Naive B cell (primary cell): ENCODE data around the gene CSTB. TPM values are rescaled to one million over a fixed set of nuclear protein-coding genes. Genes with fewer than 3 reads are reported as not detected.

Experiments used
- ATAC-seq, 2 donors: fragments of 150-1000 bp; cut with Tn5 transposase; 2 replicates each; pipeline ENCODE4 v1.10.0; 2021; ENCODE audit warnings: low read depth in 2 of 2, mild to moderate bottlenecking in 2 of 2, moderate library complexity in 2 of 2
- DNase-seq: peaks from one replicate; pipeline ENCODE4 v3.0.0; 2022
- H3K27ac Mint-ChIP-seq, 6 donors: one replicate each; pipeline ENCODE4 v1.8.0; 2020 to 2022; ENCODE audit warnings: mild to moderate bottlenecking in 6 of 6, mixed read lengths in 6 of 6, moderate library complexity in 5 of 6, inconsistent platforms in 2 of 6
- H3K27me3 Mint-ChIP-seq, 3 donors: one replicate each; pipeline ENCODE4 v1.8.0; 2021 to 2022; ENCODE audit warnings: mixed read lengths in 3 of 3, mild to moderate bottlenecking in 1 of 3
- H3K36me3 Mint-ChIP-seq, 2 donors: one replicate each; pipeline ENCODE4 v1.8.0; 2020 to 2022; ENCODE audit warnings: mixed read lengths in 2 of 2, inconsistent platforms in 1 of 2, mild to moderate bottlenecking in 1 of 2
- H3K4me1 Mint-ChIP-seq, 3 donors: one replicate each; pipeline ENCODE4 v1.8.0; 2020 to 2022; ENCODE audit warnings: mixed read lengths in 3 of 3, inconsistent platforms in 1 of 3, mild to moderate bottlenecking in 1 of 3, moderate library complexity in 1 of 3
- H3K4me3 Mint-ChIP-seq, 8 donors: one replicate each; pipeline ENCODE4 v1.8.0; 2020 to 2022; ENCODE audit warnings: mild to moderate bottlenecking in 8 of 8, mixed read lengths in 8 of 8, moderate library complexity in 8 of 8, inconsistent platforms in 2 of 8
- H3K9me3 Mint-ChIP-seq, 7 donors: one replicate each; pipeline ENCODE4 v1.8.0; 2020 to 2022; ENCODE audit warnings: mixed read lengths in 7 of 7, mild to moderate bottlenecking in 5 of 7, inconsistent platforms in 2 of 7, moderate library complexity in 1 of 7
- polyA plus RNA-seq, 6 donors: library from polyadenylated mRNA; unstranded; fragments of 300-500 nt; fragmentation: Illumina TruSeq; gene quantifications; one replicate each; pipeline ENCODE4 v1.2.3, GENCODE V29; 2021; ENCODE audit warnings: low read depth in 6 of 6

Gene CSTB
- polyA plus RNA-seq, 6 donors from 2014 or later = 25.1 to 75.7 (median 39.2) TPM

DNA sequence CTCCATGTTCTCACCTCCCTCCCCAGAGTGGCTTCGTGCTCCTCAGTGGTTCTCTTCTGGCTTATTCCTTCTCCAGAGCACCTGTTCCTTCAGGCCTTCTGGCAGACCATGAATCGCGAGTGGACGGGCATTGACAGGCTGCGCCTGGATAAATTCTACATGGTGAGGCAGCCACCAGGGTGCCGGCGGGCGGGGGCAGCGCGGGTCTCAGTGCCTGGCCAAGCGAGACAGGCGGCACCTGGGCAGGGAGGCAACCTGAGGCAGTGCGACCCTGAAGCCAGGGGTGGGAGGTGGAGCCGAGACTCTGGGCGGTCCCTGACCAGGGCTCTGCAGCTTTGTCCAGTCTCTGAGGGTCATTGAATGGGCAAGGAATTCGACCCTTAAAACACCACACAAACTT, 17.1 kb upstream of the CSTB start:
- Mint-ChIP-seq H3K4me1 (peaks cover 23 to 30% (median 28%) of the 10 kb centered on the region in 3 donors), H3K9me3 (no peaks in the 10 kb centered on the region), H3K36me3 (peaks cover 7 to 13% of the 10 kb centered on the region in 2 donors), H3K27me3 (no peaks in the 10 kb centered on the region), H3K27ac (no peak overlapping the region), H3K4me3 (peak overlapping the region in 1 of 8 donors; percentile 50)
- DNase-seq (no peak), ATAC-seq (no peak)

DNA sequence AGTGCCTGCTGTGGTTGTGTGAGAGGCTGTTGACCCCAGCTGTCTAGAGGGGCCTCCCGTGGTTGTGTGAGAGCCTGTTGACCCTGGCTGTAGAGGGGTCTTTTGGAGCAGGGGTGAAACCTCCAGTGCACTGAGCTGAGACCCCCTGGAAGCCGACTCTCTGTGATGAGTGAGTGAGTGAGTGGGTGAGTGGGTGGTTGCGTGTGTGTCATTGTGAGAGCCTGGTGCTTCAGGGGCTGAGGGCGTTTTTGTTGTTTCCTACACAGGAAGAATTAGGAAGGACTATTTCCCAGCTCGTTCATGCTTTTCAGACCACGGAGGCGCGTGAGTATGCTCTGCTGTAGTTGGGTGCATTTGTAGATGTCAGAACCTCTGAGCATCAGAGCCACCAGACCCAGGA, 16.3 kb upstream of the CSTB start:
- Mint-ChIP-seq H3K9me3 (no peaks in the 10 kb centered on the region), H3K27ac (no peak overlapping the region), H3K36me3 (peaks cover 7 to 8% of the 10 kb centered on the region in 2 donors), H3K4me3 (peak overlapping the region in 3 of 8 donors; percentile 5 to 85 (median 44)), H3K27me3 (no peaks in the 10 kb centered on the region), H3K4me1 (peaks cover 23 to 31% (median 28%) of the 10 kb centered on the region in 3 donors)
- no peak for DNase-seq
- no peak for ATAC-seq

DNA sequence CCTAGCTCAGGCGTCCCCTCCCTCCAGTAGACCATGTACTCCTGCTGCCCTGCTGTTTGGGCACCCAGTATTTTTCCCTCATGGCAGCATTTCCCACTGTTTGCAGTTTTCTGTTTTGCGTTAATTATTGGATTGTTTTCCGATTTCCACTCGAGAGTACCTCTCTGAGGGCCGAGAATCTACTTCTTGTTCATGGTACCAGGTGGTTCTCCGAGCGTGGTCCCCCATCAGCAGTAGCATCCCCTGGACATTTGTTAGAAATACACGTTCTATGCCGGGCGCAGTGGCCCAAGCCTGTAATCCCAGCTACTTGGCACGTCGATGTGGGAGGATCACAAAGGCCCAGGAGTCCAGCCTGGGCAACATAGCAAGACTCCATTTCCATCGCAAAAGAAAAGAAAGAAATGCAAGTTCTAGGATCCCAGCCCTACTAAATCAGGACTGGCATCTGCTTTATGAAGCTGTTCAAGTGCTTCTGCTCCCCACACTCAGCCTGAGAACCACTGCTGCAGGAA, 14.0 kb upstream of the CSTB start:
- DNase-seq = no peak
- Mint-ChIP-seq H3K4me3 (peak overlapping the region; percentile 90 to 96 (median 92)), H3K4me1 (peaks cover 21 to 31% (median 25%) of the 10 kb centered on the region in 3 donors), H3K27me3 (no peaks in the 10 kb centered on the region), H3K27ac (peak overlapping the region; percentile 58 to 95 (median 91)), H3K9me3 (no peaks in the 10 kb centered on the region), H3K36me3 (peaks cover 7 to 8% of the 10 kb centered on the region in 2 donors)
- ATAC-seq = no peak

DNA sequence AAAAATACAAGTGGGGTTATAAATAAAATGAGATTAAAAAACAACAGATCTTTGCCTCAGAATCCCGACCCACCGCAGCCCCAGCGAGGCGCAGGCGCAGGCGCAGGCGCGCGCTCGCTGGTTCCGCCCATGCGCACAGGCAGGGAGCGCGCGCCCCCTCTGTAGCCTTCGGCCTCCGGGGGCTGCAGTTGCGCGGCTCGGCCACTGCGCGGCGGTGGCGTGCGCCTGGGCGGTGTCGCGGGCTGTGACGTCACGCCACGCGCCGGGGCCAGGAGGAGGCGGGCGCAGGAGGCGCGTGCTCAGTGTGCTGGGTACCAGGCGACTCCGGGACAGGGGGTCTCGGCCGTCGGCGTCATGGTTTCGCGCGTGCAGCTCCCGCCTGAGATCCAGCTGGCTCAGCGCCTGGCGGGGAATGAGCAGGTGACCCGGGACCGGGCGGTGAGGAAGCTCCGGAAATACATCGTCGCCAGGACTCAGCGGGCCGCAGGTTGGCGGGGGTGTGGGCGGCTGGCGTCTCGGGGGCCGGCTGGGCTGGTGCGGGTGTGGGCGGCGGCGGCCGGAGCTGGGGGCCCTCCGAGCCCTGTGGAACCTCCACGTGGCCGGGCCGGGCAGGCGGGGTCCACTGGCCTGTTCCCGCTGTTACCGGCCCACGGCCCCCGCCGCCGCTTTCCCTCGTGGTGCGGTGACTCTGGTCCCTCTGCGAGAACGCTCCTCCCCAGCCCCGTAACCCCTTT, 13.3 kb upstream of the CSTB start, which contains the start of gene RRP1:
TSS of gene RRP1 (plus strand) at position 302 of the 734 bp plus-strand sequence. CDS start at position 355, 53 bp downstream.
- DNase-seq (peak; percentile 97), ATAC-seq (peak; percentile 85 to 93)
- H3K27me3 Mint-ChIP-seq = no peaks in the 10 kb centered on the region
- peaks cover 19 to 31% (median 22%) of the 10 kb centered on the region in 3 donors for H3K4me1 Mint-ChIP-seq
- H3K4me3 Mint-ChIP-seq = peak within 1 kb of the TSS; percentile 90 to 96 (median 92)
- peak within 1 kb of the TSS; percentile 87 to 98 (median 95) for H3K27ac Mint-ChIP-seq
- no peaks in the 10 kb centered on the region for H3K9me3 Mint-ChIP-seq
- H3K36me3 Mint-ChIP-seq = peaks cover 7 to 8% of the 10 kb centered on the region in 2 donors

DNA sequence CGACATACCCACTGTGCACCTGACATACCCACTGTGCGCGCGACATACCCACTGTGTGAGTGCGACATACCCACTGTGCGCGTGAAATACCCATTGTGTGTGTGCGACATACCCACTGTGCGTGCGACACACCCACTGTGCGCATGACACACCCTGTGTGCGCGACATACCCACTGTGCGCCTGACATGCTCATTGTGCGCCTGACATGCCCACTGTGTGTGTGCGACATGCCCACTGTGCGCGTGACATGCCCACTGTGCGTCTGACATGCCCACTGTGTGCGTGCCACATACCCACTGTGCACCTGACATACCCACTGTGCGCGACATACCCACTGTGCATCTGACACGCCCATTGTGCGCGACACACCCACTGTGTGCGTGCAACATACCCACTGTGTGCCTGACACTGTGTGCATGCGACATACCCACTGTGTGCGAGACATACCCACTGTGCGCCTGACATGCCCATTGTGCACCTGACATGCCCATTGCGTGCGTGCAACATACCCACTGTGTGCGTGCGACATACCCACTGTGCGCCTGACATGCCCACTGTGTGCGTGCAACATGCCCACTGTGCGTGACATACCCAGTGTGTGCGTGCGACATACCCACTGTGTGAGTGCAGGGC, 10.8 kb upstream of the CSTB start:
- H3K4me3 Mint-ChIP-seq = peak overlapping the region in 2 of 8 donors; percentile 6 to 82
- no peaks in the 10 kb centered on the region for H3K9me3 Mint-ChIP-seq
- no peak for DNase-seq
- no peak overlapping the region for H3K27ac Mint-ChIP-seq
- H3K36me3 Mint-ChIP-seq = peaks cover 1 to 3% of the 10 kb centered on the region in 2 donors
- peaks cover 14 to 24% (median 16%) of the 10 kb centered on the region in 3 donors for H3K4me1 Mint-ChIP-seq
- ATAC-seq = no peak
- no peaks in the 10 kb centered on the region for H3K27me3 Mint-ChIP-seq

DNA sequence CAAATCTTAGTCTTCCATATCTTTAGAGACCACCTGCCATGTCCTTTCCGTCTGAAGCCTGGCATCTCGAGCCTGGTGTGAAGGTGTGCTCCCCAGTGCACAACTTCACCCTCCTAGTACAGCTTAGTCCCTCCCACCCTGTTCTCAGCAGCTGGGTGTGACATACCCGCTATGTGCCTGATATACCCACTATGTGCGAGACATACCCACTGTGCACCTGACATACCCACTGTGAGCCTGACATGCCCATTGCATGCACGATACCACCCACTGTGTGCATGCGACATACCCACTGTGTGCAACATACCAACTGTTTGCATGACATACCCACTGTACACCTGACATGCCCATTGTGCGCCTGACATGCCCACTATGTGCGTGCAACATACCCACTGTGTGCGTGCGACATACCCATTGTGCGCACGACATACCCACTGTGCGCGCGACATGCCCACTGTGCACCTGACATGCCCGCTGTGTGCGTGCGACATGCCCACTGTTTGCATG, 10.2 kb upstream of the CSTB start:
- Mint-ChIP-seq H3K27me3 (no peaks in the 10 kb centered on the region), H3K36me3 (no peaks in the 10 kb centered on the region), H3K4me1 (peaks cover 13 to 23% (median 14%) of the 10 kb centered on the region in 3 donors), H3K9me3 (no peaks in the 10 kb centered on the region), H3K27ac (peak overlapping the region in 1 of 6 donors; percentile 15), H3K4me3 (peak overlapping the region in 3 of 8 donors; percentile 6 to 82 (median 23))
- DNase-seq (no peak), ATAC-seq (no peak)

DNA sequence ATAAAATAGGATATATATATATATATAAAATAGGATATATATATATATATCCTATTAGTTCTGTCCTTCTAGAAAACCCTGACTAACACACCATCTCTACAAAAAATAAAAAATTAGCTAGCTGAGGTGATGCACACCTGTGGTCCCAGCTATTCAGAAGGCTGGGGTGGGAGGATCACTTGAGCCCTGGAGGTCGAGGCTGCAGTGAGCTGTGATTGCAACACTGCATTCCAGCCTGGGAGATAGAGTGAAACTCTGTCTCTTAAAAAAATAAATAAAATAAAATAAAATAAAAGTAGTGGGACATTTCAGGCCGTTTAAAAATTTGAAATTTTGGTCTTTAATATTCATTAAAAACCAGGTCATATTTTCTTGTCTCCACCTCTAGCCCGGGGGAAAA, 9.0 kb upstream of the CSTB start:
- Mint-ChIP-seq H3K27ac (no peak overlapping the region), H3K9me3 (no peaks in the 10 kb centered on the region)
- no peak for ATAC-seq

DNA sequence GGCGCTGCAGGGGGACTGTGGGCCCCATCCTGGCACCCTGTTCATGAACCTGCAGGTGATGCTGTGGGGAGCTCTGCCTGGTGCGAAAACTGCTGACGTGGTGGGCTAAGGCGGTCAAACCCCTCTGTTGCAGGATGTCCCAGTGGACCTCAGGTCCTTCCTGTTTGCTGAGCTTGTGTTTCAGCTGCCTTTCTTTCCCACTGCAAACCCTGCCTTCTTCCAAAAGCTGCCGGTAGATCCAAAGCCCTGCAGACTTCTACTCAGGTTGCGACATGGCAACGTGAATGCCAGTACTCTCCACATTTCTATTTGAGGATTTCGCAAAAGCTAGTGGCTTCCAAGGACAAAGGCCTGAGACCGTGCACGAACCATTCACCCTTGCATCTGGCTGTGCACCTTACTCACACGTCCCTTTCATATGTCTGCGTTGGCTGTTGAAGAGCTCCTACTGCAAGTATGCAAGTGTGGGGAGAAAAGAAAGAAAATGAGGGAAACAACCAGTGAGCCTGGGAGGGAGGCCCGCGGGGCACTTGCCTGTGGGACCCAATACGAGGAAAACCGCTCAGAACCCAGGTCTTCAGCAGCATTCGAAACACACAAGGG, 7.1 kb upstream of the CSTB start:
- Mint-ChIP-seq H3K4me1 (peaks cover 6 to 9% (median 8%) of the 10 kb centered on the region in 3 donors), H3K27ac (no peak overlapping the region), H3K9me3 (no peaks in the 10 kb centered on the region), H3K27me3 (no peaks in the 10 kb centered on the region), H3K4me3 (peak overlapping the region in 1 of 8 donors; percentile 21), H3K36me3 (no peaks in the 10 kb centered on the region)
- DNase-seq (no peak), ATAC-seq (no peak)

More for the DNA sequence above, 9.0 kb upstream of the CSTB start:
- H3K4me1 Mint-ChIP-seq = peaks cover 4 to 12% (median 4%) of the 10 kb centered on the region in 3 donors
- no peak for DNase-seq
- peak overlapping the region in 1 of 8 donors; percentile 49 for H3K4me3 Mint-ChIP-seq
- no peaks in the 10 kb centered on the region for H3K27me3 Mint-ChIP-seq
- H3K36me3 Mint-ChIP-seq = no peaks in the 10 kb centered on the region

DNA sequence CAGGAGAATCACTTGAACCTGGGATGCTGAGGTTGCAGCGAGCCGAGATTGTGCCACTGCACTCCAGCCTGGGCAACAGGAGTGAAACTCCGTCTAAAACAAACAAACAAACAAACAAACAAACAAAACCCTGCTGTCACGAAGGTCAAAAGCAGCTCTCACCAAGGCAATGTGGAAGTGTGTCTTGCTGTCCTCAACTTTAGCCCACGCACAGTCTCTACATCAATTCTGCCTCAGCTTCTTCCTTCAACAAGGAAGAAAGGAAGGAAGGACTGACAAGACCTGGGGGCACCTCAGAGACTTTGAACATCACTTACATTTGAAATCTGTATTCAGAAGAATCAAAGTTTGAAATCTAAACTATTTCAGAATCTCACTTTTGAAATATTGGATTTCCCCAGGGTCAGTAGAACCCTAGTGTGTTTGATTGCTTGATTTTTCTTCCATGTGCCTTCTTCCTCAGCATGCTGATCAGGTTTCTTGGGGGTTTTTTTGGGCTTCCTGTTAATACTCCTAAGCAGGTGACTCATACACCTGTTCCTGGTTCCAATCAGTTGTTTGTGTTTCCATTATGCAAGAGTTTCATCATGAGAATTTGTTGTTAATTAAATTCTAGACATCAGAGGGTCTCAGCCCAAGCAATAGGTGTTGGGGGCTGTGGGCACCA, 6.5 kb upstream of the CSTB start:
- Mint-ChIP-seq H3K4me3 (no peak overlapping the region), H3K36me3 (no peaks in the 10 kb centered on the region), H3K27ac (peak overlapping the region in 1 of 6 donors; percentile 43), H3K4me1 (peaks cover 6 to 10% (median 10%) of the 10 kb centered on the region in 3 donors), H3K27me3 (no peaks in the 10 kb centered on the region), H3K9me3 (no peaks in the 10 kb centered on the region)
- DNase-seq (no peak), ATAC-seq (no peak)

DNA sequence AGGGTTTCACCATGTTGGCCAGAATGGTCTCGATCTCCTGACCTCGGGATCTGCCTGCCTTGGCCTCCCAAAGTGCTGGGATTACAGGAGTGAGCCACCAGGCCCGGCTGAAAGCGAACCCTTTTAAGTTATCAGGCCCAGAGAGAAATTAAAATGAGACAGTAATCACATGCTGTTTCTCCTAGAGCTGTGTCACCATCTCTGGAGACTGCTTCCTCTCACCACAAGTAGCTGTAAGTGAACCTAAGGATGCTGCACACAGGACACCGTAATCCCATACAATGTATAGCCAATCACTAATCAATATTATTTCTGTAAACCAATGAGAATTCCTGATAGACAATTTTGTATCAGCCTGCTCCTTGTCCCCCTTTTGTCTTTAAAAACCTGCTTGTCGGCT, 5.7 kb upstream of the CSTB start:
- Mint-ChIP-seq H3K9me3 (no peaks in the 10 kb centered on the region), H3K27me3 (no peaks in the 10 kb centered on the region), H3K4me1 (peaks cover 6 to 12% (median 10%) of the 10 kb centered on the region in 3 donors), H3K4me3 (no peak overlapping the region), H3K36me3 (no peaks in the 10 kb centered on the region), H3K27ac (no peak overlapping the region)
- DNase-seq = no peak
- no peak for ATAC-seq

DNA sequence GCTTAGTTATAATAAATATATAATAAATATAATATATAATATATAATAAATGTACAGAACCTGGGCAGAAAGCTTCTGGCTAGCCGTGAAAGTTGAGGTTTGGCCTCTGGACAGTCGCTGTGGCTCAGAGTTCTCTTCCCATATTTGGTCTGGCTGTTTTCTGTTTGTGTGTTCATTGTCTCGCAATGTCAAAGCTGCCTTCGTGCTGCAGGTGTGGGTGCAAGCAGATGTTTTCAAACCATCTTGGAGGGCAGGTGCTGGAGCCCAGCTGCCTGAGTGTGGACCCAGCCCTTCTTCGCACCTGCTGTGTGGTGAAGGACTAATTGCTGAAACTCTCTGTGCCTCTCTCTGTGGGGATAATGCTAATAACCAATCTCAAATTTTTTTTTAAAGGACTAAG, 3.6 kb upstream of the CSTB start:
- Mint-ChIP-seq H3K27ac (no peak overlapping the region), H3K27me3 (no peaks in the 10 kb centered on the region), H3K9me3 (no peaks in the 10 kb centered on the region), H3K36me3 (no peaks in the 10 kb centered on the region), H3K4me1 (peaks cover 13 to 24% (median 21%) of the 10 kb centered on the region in 3 donors), H3K4me3 (peak overlapping the region in 1 of 8 donors; percentile 80)
- no peak for DNase-seq
- ATAC-seq = no peak

DNA sequence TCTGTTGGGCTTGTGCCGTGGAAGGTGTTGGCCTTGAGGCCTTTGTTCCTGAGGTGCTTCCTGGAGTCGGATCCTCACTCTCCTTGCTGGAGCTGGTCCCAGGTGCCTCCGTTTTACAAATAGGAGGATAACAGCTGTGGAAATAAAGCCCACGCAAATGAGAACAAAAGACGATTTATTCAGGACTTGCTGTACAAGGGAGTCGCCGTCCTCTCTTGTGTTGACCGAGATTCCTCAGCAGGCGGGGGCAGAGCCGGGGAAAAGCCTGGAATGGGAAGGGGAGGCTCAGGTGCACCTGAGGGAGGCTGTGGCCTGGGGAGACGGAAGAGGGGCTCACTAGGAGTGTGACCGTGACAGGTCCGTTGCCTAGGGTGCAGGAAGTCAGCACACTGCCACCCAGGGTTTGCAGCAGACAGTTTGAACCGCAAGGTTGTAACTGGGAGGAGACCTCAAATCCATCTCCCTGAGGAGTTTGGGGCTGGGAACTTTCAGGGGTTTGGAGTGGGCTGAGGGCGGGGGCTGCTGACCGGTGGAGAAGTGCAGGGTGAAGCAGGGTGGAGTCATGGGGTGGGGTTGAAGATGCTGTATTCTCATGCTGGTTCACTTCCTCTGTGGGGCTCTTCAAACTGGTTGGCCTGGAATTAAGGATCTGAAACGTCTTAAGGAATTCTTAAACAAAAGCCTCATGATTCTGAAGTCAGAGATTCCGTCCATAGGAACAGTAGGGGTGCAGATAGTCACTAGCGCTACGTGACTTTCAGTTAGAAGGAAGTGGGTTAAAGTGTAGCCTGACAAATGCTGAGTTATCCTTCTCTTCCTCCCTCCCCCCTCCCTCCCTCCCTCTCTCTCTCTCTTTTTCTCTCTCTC, 2.6 kb upstream of the CSTB start:
- DNase-seq (no peak), ATAC-seq (no peak)
- peaks cover under 1 to 6% of the 10 kb centered on the region in 2 donors for H3K36me3 Mint-ChIP-seq
- no peaks in the 10 kb centered on the region for H3K27me3 Mint-ChIP-seq
- no peaks in the 10 kb centered on the region for H3K9me3 Mint-ChIP-seq
- H3K27ac Mint-ChIP-seq = peak overlapping the region in 5 of 6 donors; percentile 26 to 82 (median 65)
- peak overlapping the region in 6 of 8 donors; percentile 6 to 91 (median 72) for H3K4me3 Mint-ChIP-seq
- H3K4me1 Mint-ChIP-seq = peaks cover 19 to 31% (median 29%) of the 10 kb centered on the region in 3 donors
